Endothelial cell (in vitro differentiated cells): Measurements from ENCODE around the gene SCIN. TPM values are rescaled to one million over a fixed set of nuclear protein-coding genes. Genes with fewer than 3 reads are reported as not detected.
"Not testable (repeated sequence)": the region's sequence is repeated elsewhere in the genome, so short reads cannot be mapped to it uniquely, and the experiment has no call there.

Experiments
- DNase-seq: peaks from one replicate; pipeline ENCODE4 v3.0.0; 2021; ENCODE audit warnings: low spot score
- H3K27ac Mint-ChIP-seq: one replicate; pipeline ENCODE4 v1.8.0; 2021; ENCODE audit warnings: mixed read lengths, inconsistent platforms; ENCODE audit not compliant: unreplicated experiment
- H3K27me3 Mint-ChIP-seq: one replicate; pipeline ENCODE4 v1.8.0; 2021; ENCODE audit warnings: mild to moderate bottlenecking, moderate library complexity, mixed read lengths, inconsistent platforms; ENCODE audit not compliant: unreplicated experiment
- H3K36me3 Mint-ChIP-seq: one replicate; pipeline ENCODE4 v1.8.0; 2021; ENCODE audit warnings: mild to moderate bottlenecking, low read depth, mixed read lengths, inconsistent platforms; ENCODE audit not compliant: unreplicated experiment
- H3K4me1 Mint-ChIP-seq: one replicate; pipeline ENCODE4 v1.8.0; 2021; ENCODE audit warnings: mild to moderate bottlenecking, mixed read lengths, inconsistent platforms; ENCODE audit not compliant: unreplicated experiment
- H3K4me3 Mint-ChIP-seq: one replicate; pipeline ENCODE4 v1.8.0; 2021; ENCODE audit warnings: mild to moderate bottlenecking, mixed read lengths, inconsistent platforms; ENCODE audit not compliant: unreplicated experiment
- H3K9me3 Mint-ChIP-seq: one replicate; pipeline ENCODE4 v1.8.0; 2021; ENCODE audit warnings: mixed read lengths, inconsistent platforms; ENCODE audit not compliant: unreplicated experiment
- CTCF ChIP-seq: fragments of 200-600 bp; sonication (generic); IDR thresholded peaks from one replicate; pipeline ENCODE4 v1.5.0; 2021; ENCODE audit warnings: antibody characterized with exemption; ENCODE audit not compliant: unreplicated experiment
- total RNA-seq: library from RNA; stranded (reverse); fragmentation: NEBNext Ultra II Directional; extraction: Animal tissue kit (Norgen Biotek cat#: 25700); gene quantifications from one replicate; pipeline ENCODE4 v1.2.1, GENCODE V29; 2021; ENCODE audit not compliant: unreplicated experiment

The SCIN gene
- total RNA-seq, 1 donor from 2014 or later: 8.2 TPM

GRCh38 chr7:12643644-12644043, 73.1 kb downstream of the SCIN start:
- TF ChIP-seq CTCF: no peak
- no peak overlapping the region for H3K4me3 Mint-ChIP-seq
- no peak for DNase-seq
- no peaks in the 10 kb centered on the region for H3K9me3 Mint-ChIP-seq
- no peaks in the 10 kb centered on the region for H3K36me3 Mint-ChIP-seq
- no peak overlapping the region for H3K27ac Mint-ChIP-seq
- no peaks in the 10 kb centered on the region for H3K4me1 Mint-ChIP-seq
- H3K27me3 Mint-ChIP-seq: no peaks in the 10 kb centered on the region

GRCh38 chr7:12645212-12645611, 74.7 kb downstream of the SCIN start:
- H3K27me3 Mint-ChIP-seq, H3K4me1 Mint-ChIP-seq, DNase-seq, H3K36me3 Mint-ChIP-seq, H3K9me3 Mint-ChIP-seq, H3K27ac Mint-ChIP-seq, H3K4me3 Mint-ChIP-seq: not testable (repeated sequence)

- Mint-ChIP-seq H3K27me3 (no peaks in the 10 kb centered on the region), H3K4me1 (no peaks in the 10 kb centered on the region), H3K27ac (no peak overlapping the region), H3K4me3 (no peak overlapping the region), H3K9me3 (no peaks in the 10 kb centered on the region), H3K36me3 (no peaks in the 10 kb centered on the region)
- DNase-seq: no peak
- TF ChIP-seq CTCF: no peak
These were observed 75.6 kb downstream of the SCIN start for GRCh38 chr7:12646139-12646538.

- H3K27ac Mint-ChIP-seq: no peak overlapping the region
These were observed 77.1 kb downstream of the SCIN start for GRCh38 chr7:12647364-12648219.

GRCh38 chr7:12648704-12649261, 78.3 kb downstream of the SCIN start:
- H3K27ac Mint-ChIP-seq: no peak overlapping the region

More at GRCh38 chr7:12647364-12648219, 77.1 kb downstream of the SCIN start:
- no peaks in the 10 kb centered on the region for H3K36me3 Mint-ChIP-seq
- H3K4me3 Mint-ChIP-seq: no peak overlapping the region
- TF ChIP-seq CTCF: no peak
- no peaks in the 10 kb centered on the region for H3K4me1 Mint-ChIP-seq
- DNase-seq: no peak
- H3K27me3 Mint-ChIP-seq: no peaks in the 10 kb centered on the region
- H3K9me3 Mint-ChIP-seq: no peaks in the 10 kb centered on the region

More at GRCh38 chr7:12648704-12649261, 78.3 kb downstream of the SCIN start:
- Mint-ChIP-seq H3K4me3 (no peak overlapping the region), H3K9me3 (no peaks in the 10 kb centered on the region), H3K27me3 (no peaks in the 10 kb centered on the region), H3K36me3 (no peaks in the 10 kb centered on the region), H3K4me1 (no peaks in the 10 kb centered on the region)
- no peak for DNase-seq
- no peak for TF ChIP-seq CTCF
